ENCODE data around the gene WTIP. TPM values are rescaled to one million over a fixed set of nuclear protein-coding genes. Genes with fewer than 3 reads are reported as not detected.

WTIP gene
- total RNA-seq, 1 experiment from 2014 or later = 32.5 TPM

DNA sequence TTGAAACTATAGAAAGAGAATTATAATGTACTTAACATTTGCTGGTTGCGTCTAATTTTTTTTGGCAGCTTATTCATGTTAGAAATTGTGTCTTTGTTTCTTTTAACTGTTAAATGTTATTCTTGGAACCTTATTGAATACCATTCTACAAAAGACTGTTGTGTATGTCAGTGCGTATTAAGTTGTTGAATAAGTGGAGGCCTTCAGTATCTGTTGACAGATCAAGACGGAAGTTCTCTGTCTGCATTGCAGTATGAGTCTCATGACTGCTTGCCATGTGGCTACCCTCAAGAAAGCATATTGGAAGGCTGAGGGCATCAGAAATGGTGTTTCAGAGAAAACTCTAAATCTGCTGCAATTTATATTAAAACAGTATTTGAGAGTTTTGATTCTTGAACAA is 44.8 kb upstream of the WTIP start:
- Histone ChIP-seq H3T11ph (ENCODE audit: low read length) (no peak overlapping the region), H2BK120ac (ENCODE audit: low read depth, low read length, poor library complexity, severe bottlenecking) (no peak overlapping the region), H2BK20ac (ENCODE audit: low read depth, low read length, poor library complexity, severe bottlenecking) (no peak overlapping the region), H3K9ac (ENCODE audit: extremely low read depth, insufficient read length, low read length) (no peak overlapping the region), H3K56ac (ENCODE audit: insufficient read length, low read depth, low read length) (no peak overlapping the region), H3K4me2 (ENCODE audit: insufficient read depth, insufficient read length, low read length) (no peak overlapping the region), H3K79me2 (ENCODE audit: insufficient read depth, low read length) (peaks cover 12% of the 10 kb centered on the region; the same call in 1 of the 2 replicates), H3K18ac (ENCODE audit: insufficient read length, low read depth, low read length) (no peak overlapping the region), H3K27me3 (ENCODE audit: insufficient read depth, low read length) (no peaks in the 10 kb centered on the region), H3K23ac (ENCODE audit: insufficient read length, low read depth, low read length) (no peak overlapping the region), H3K27ac (ENCODE audit: insufficient read length, low read depth, low read length) (no peak overlapping the region), H2AK5ac (ENCODE audit: insufficient read length, low read length) (no peak overlapping the region), H3K4ac (ENCODE audit: low read depth, low read length) (no peak overlapping the region), H3K79me1 (ENCODE audit: insufficient read depth, low read depth, low read length, poor library complexity, severe bottlenecking) (peaks cover 6% of the 10 kb centered on the region), H3K4me1 (ENCODE audit: insufficient read depth, low read length) (no peaks in the 10 kb centered on the region), H4K8ac (replicated peaks; ENCODE audit: insufficient read length, low read depth, low read length) (no peak overlapping the region), H4K91ac (ENCODE audit: insufficient read length, low read depth, low read length) (no peak overlapping the region), H2BK12ac (ENCODE audit: insufficient read length, low read depth, low read length) (no peak overlapping the region), H2AFZ (ENCODE audit: low read length) (no peak overlapping the region), H3K14ac (ENCODE audit: insufficient read depth, low read length) (no peak overlapping the region), H4K20me1 (ENCODE audit: control insufficient read depth, insufficient read depth, insufficient read length) (no peaks in the 10 kb centered on the region), H4K5ac (ENCODE audit: insufficient read length, low read depth, low read length) (no peak overlapping the region), H3K23me2 (ENCODE audit: insufficient read length, low read depth, low read length, poor library complexity, severe bottlenecking) (no peaks in the 10 kb centered on the region), H2BK15ac (ENCODE audit: low read depth, low read length) (no peak overlapping the region), H2BK5ac (ENCODE audit: insufficient read length, low read length) (no peak overlapping the region), H3K9me3 (ENCODE audit: control insufficient read depth, low read depth, low read length) (no peaks in the 10 kb centered on the region)
- peaks cover 2% of the 10 kb centered on the region in 2 experiments; a peak in 2 of 4 replicates for H3K4me1 Mint-ChIP-seq
- H3K27me3 Mint-ChIP-seq (ENCODE audit: low read depth) = no peaks in the 10 kb centered on the region
- WGBS (ENCODE audit: extremely low coverage, insufficient read length, low lambda C conversion rate) = no CpG with 5 or more reads among the region's 3 CpGs
- no peak for TF ChIP-seq CTCF (conservative IDR thresholded peaks at IDR 0.05)
- peaks cover 45 to 92% (median 81%) of the 10 kb centered on the region in 3 experiments for H3K36me3 Mint-ChIP-seq (ENCODE audit: insufficient read depth in 1 of 3, low read depth in 3 of 3)
- DNase-seq = no peak
- H3K9me3 Mint-ChIP-seq = no peaks in the 10 kb centered on the region
- H3K27ac Mint-ChIP-seq = no peak overlapping the region
- H3K4me3 Mint-ChIP-seq = no peak overlapping the region

All from H9 (cell line).